Nephron progenitor cell (in vitro differentiated cells): ENCODE results near the gene MTMR2.
A peak's percentile ranks its signal among the peaks of the same experiment; 100 is the strongest.

Experiments
- DNase-seq: peaks from one replicate; pipeline ENCODE4 v3.0.0; 2021
- H3K27ac Mint-ChIP-seq: 2 replicates; pipeline ENCODE4 v1.8.0; 2021; ENCODE audit warnings: mild to moderate bottlenecking, moderate library complexity, mixed read lengths
- H3K27me3 Mint-ChIP-seq: 2 replicates; pipeline ENCODE4 v1.8.0; 2021; ENCODE audit warnings: mild to moderate bottlenecking, low read depth, mixed read lengths; ENCODE audit not compliant: poor library complexity
- H3K36me3 Mint-ChIP-seq: 2 replicates; pipeline ENCODE4 v1.8.0; 2021; ENCODE audit warnings: low read depth, mixed read lengths
- H3K4me1 Mint-ChIP-seq: 2 replicates; pipeline ENCODE4 v1.8.0; 2021; ENCODE audit warnings: mixed read lengths
- H3K4me3 Mint-ChIP-seq: 2 replicates; pipeline ENCODE4 v1.8.0; 2021; ENCODE audit warnings: mild to moderate bottlenecking, moderate library complexity, mixed read lengths
- H3K9me3 Mint-ChIP-seq: 2 replicates; pipeline ENCODE4 v1.8.0; 2021; ENCODE audit warnings: mild to moderate bottlenecking, moderate library complexity, mixed read lengths
- CTCF ChIP-seq: fragments of 200-600 bp; sonication (generic); IDR thresholded peaks from 2 replicates; pipeline ENCODE4 v1.5.0; 2021; ENCODE audit warnings: antibody characterized with exemption

The MTMR2 gene

GRCh38 chr11:95790123-95790932, 133.6 kb downstream of the MTMR2 start, which contains the start of gene CEP57:
Gene CEP57 (plus strand): TSS chr11:95790498. CDS start chr11:95790699, 201 bp downstream.
- Mint-ChIP-seq H3K27me3 (peaks cover 6% of the 10 kb centered on the region), H3K4me1 (peaks cover 52% of the 10 kb centered on the region), H3K27ac (peak within 1 kb of the TSS; percentile 100), H3K36me3 (peaks cover 47% of the 10 kb centered on the region), H3K9me3 (no peaks in the 10 kb centered on the region), H3K4me3 (peak within 1 kb of the TSS; percentile 84)
- peak; percentile 92 for DNase-seq
- no peak for TF ChIP-seq CTCF

GRCh38 chr11:95789506-95790122, 134.3 kb downstream of the MTMR2 start, which contains the start of gene FAM76B:
Gene FAM76B (minus strand): TSS chr11:95789782. CDS start chr11:95789478, 304 bp downstream.
- no peak for TF ChIP-seq CTCF
- H3K27ac Mint-ChIP-seq = peak within 1 kb of the TSS; percentile 100
- peaks cover 47% of the 10 kb centered on the region for H3K4me1 Mint-ChIP-seq
- peaks cover 6% of the 10 kb centered on the region for H3K27me3 Mint-ChIP-seq
- peak; percentile 94 for DNase-seq
- H3K36me3 Mint-ChIP-seq = peaks cover 52% of the 10 kb centered on the region
- peak within 1 kb of the TSS; percentile 84 for H3K4me3 Mint-ChIP-seq
- no peaks in the 10 kb centered on the region for H3K9me3 Mint-ChIP-seq

- TF ChIP-seq CTCF = peak; percentile 17
- peaks cover 41% of the 10 kb centered on the region for H3K4me1 Mint-ChIP-seq
- peaks cover 51% of the 10 kb centered on the region for H3K36me3 Mint-ChIP-seq
- H3K27ac Mint-ChIP-seq = peak overlapping the region; percentile 95
- H3K9me3 Mint-ChIP-seq = no peaks in the 10 kb centered on the region
- peak overlapping the region; percentile 84 for H3K4me3 Mint-ChIP-seq
- peaks cover 6% of the 10 kb centered on the region for H3K27me3 Mint-ChIP-seq
- DNase-seq = peak; percentile 53
These were observed 134.9 kb downstream of the MTMR2 start for GRCh38 chr11:95788921-95789505.
